GM18868 (cell line): ENCODE data around the gene GGTLC2.
"Not testable (repeated sequence)": the region's sequence is repeated elsewhere in the genome, so short reads cannot be mapped to it uniquely, and the experiment has no call there.

Experiments used
- ATAC-seq: cut with Tn5 transposase; IDR thresholded peaks from one replicate; pipeline ENCODE4 v1.9.1; 2021; ENCODE audit warnings: mild to moderate bottlenecking, moderate library complexity; ENCODE audit not compliant: unreplicated experiment

GGTLC2 gene

GRCh38 chr22:22667966-22668880 is 23.8 kb downstream of the GGTLC2 start:
- no peak for ATAC-seq

GRCh38 chr22:22669093-22669492 is 24.7 kb downstream of the GGTLC2 start:
- no peak for ATAC-seq

- ATAC-seq = no peak
Observed at GRCh38 chr22:22670076-22670795, 25.8 kb downstream of the GGTLC2 start.

- ATAC-seq = no peak
Observed at GRCh38 chr22:22671506-22671905, 27.1 kb downstream of the GGTLC2 start.

GRCh38 chr22:22673099-22673498 is 28.7 kb downstream of the GGTLC2 start:
- no peak for ATAC-seq

- ATAC-seq = no peak
Observed at GRCh38 chr22:22673628-22674027, 29.2 kb downstream of the GGTLC2 start.

- no peak for ATAC-seq
Observed at GRCh38 chr22:22674467-22674866, 30.1 kb downstream of the GGTLC2 start.

GRCh38 chr22:22678970-22679369 is 34.6 kb downstream of the GGTLC2 start:
- no peak for ATAC-seq

- ATAC-seq = no peak
Observed at GRCh38 chr22:22680396-22680795, 36.0 kb downstream of the GGTLC2 start.

GRCh38 chr22:22681221-22681739 is 36.9 kb downstream of the GGTLC2 start:
- ATAC-seq = no peak

- ATAC-seq = no peak
Observed at GRCh38 chr22:22682196-22682595, 37.8 kb downstream of the GGTLC2 start.

- no peak for ATAC-seq
Observed at GRCh38 chr22:22682807-22683667, 38.6 kb downstream of the GGTLC2 start.

- ATAC-seq = no peak
Observed at GRCh38 chr22:22683668-22684361, 39.4 kb downstream of the GGTLC2 start.

GRCh38 chr22:22684580-22685561 is 40.5 kb downstream of the GGTLC2 start:
- ATAC-seq = no peak

- ATAC-seq = no peak
Observed at GRCh38 chr22:22685586-22685985, 41.2 kb downstream of the GGTLC2 start.

- not testable (repeated sequence) for ATAC-seq
Observed at GRCh38 chr22:22686202-22687115, 42.0 kb downstream of the GGTLC2 start.

- ATAC-seq = no peak
Observed at GRCh38 chr22:22687638-22688500, 43.5 kb downstream of the GGTLC2 start.
